HepG2 (cell line): Measurements from ENCODE around the gene FARSB. TPM values are rescaled to one million over a fixed set of nuclear protein-coding genes. Genes with fewer than 3 reads are reported as not detected.

ENCODE experiments used
- ATAC-seq: fragments of 200-7000 bp; cut with Tn5 transposase; 3 replicates; pipeline ENCODE4 v1.9.1; 2020; ENCODE audit warnings: mild to moderate bottlenecking, moderate library complexity
- BruUV-seq: library from RNA; stranded (reverse); fragments of 400-500 nt; replicated peaks from 2 replicates; lab custom pipeline; 2021; lab: Mats Ljungman, UMichigan
- CTCF ChIA-PET: fragments of 300-600 bp; formaldehyde crosslinking; extraction: SDS; loops from one replicate; lab custom pipeline; 2021; ENCODE audit warnings: low total read pairs, inconsistent platforms, low intra/inter-chr PET ratio; lab: Yijun Ruan, JAX
- POLR2A ChIA-PET: fragments of 350-600 bp; sonication (Branson Sonifier 250); formaldehyde crosslinking; loops from one replicate; lab custom pipeline; 2020; ENCODE audit warnings: antibody characterized with exemption, inconsistent platforms; lab: Yijun Ruan, JAX
- DNase-seq: peaks from one replicate; pipeline ENCODE4 v3.0.0-alpha.2; 2015; ENCODE audit warnings: low spot score
- FAIRE-seq: peaks from 3 replicates; lab custom pipeline; 2011; peaks lifted over from hg19 to GRCh38; lab: Jason Lieb, UNC
- H2AFZ ChIP-seq: one replicate; pipeline ENCODE4 v1.6.1; 2011; ENCODE audit warnings: low read length, inconsistent platforms
- H3K27ac ChIP-seq: fragments of 300-600 bp; 3 replicates; pipeline ENCODE4 v1.8.0; 2011; ENCODE audit warnings: mixed run types, mild to moderate bottlenecking, mixed read lengths, low read length, inconsistent platforms; ENCODE audit not compliant: insufficient read depth; ENCODE audit errors: extremely low read length
- H3K27me3 ChIP-seq, 2 experiments: fragments of 200-600 bp in 1 of 2; 2 replicates in 1 of 2; 3 replicates in 1 of 2; pipeline versions ENCODE4 v1.6.0 to v1.8.0; 2011; ENCODE audit warnings: low read length in 2 of 2, mild to moderate bottlenecking in 2 of 2, moderate library complexity in 2 of 2, inconsistent platforms in 1 of 2; ENCODE audit not compliant: insufficient read depth in 2 of 2, control insufficient read depth in 1 of 2
- H3K36me3 ChIP-seq, 2 experiments: fragments of 200-600 bp in 1 of 2; replicated peaks in 1 of 2; 2 replicates in 1 of 2; 3 replicates in 1 of 2; pipeline versions ENCODE4 v1.5.1 to v1.8.0; 2011; ENCODE audit warnings: low read length in 2 of 2, inconsistent platforms in 1 of 2; ENCODE audit not compliant: insufficient read depth in 2 of 2, control insufficient read depth in 1 of 2
- H3K4me1 ChIP-seq: 2 replicates; pipeline ENCODE4 v1.5.1; 2012; ENCODE audit warnings: low read length, inconsistent platforms; ENCODE audit not compliant: insufficient read depth
- H3K4me2 ChIP-seq: 2 replicates; pipeline ENCODE4 v1.6.0; 2011; ENCODE audit warnings: low read depth, low read length, inconsistent platforms
- H3K4me3 ChIP-seq, 3 experiments: fragments of 200-600 bp in 1 of 3; sonication (generic), shearing (Covaris generic) in 1 of 3; replicated peaks in 1 of 3; 2 replicates each; pipeline ENCODE4 v1.5.1; 2011 to 2016; ENCODE audit warnings: low read length in 3 of 3, inconsistent platforms in 2 of 3, low read depth in 2 of 3, mild to moderate bottlenecking in 2 of 3, control low read depth in 1 of 3, mixed read lengths in 1 of 3; ENCODE audit not compliant: insufficient read depth in 1 of 3
- H3K79me2 ChIP-seq: one replicate; pipeline ENCODE4 v1.6.1; 2011; ENCODE audit warnings: low read length, inconsistent platforms; ENCODE audit not compliant: insufficient read depth
- H3K9ac ChIP-seq: 2 replicates; pipeline ENCODE4 v1.6.0; 2011; ENCODE audit warnings: mild to moderate bottlenecking, low read depth, low read length, inconsistent platforms; ENCODE audit not compliant: insufficient read depth
- H3K9me3 ChIP-seq: 2 replicates; pipeline ENCODE4 v1.5.1; 2012; ENCODE audit warnings: mild to moderate bottlenecking, low read length
- H4K20me1 ChIP-seq: 2 replicates; pipeline ENCODE4 v1.6.0; 2011; ENCODE audit warnings: inconsistent platforms, mild to moderate bottlenecking, low read length, moderate library complexity; ENCODE audit not compliant: insufficient read depth
- AKNA ChIP-seq: sonication (generic); formaldehyde crosslinking; IDR thresholded peaks from 2 replicates; pipeline ENCODE4 v1.4.0; 2020; ENCODE audit warnings: missing genetic modification reagents, borderline replicate concordance
- CENPBD1 ChIP-seq: sonication (generic); formaldehyde crosslinking; IDR thresholded peaks from 2 replicates; pipeline ENCODE4 v1.8.0; 2022; ENCODE audit warnings: missing genetic modification reagents, low read depth, mild to moderate bottlenecking, borderline replicate concordance
- DNMT1 ChIP-seq: sonication (generic); formaldehyde crosslinking; IDR thresholded peaks from 2 replicates; pipeline ENCODE4 v1.5.1; 2020; ENCODE audit warnings: mild to moderate bottlenecking, missing genetic modification reagents
- DPF2 ChIP-seq: sonication (generic); formaldehyde crosslinking; IDR thresholded peaks from 2 replicates; pipeline ENCODE4 v1.4.0; 2020; ENCODE audit warnings: mild to moderate bottlenecking, low read depth, missing genetic modification reagents, borderline replicate concordance
- HOXA5 ChIP-seq: sonication (generic); formaldehyde crosslinking; IDR thresholded peaks from 2 replicates; pipeline ENCODE4 v1.4.0; 2020; ENCODE audit warnings: missing genetic modification reagents
- PHF8 ChIP-seq: sonication (generic); formaldehyde crosslinking; IDR thresholded peaks from 2 replicates; pipeline ENCODE4 v1.5.0; 2020; ENCODE audit warnings: missing genetic modification reagents
- TGIF2 ChIP-seq: IDR thresholded peaks from 2 replicates; pipeline ENCODE4 v1.6.1; 2016; ENCODE audit warnings: control low read depth, missing compliant biosample characterization
- ZGPAT ChIP-seq: IDR thresholded peaks from 2 replicates; pipeline ENCODE4 v1.6.1; 2016; ENCODE audit warnings: mild to moderate bottlenecking
- ZNF432 ChIP-seq: sonication (generic); formaldehyde crosslinking; IDR thresholded peaks from 2 replicates; pipeline ENCODE4 v1.5.0; 2020; ENCODE audit warnings: missing genetic modification reagents, mild to moderate bottlenecking, borderline replicate concordance
- ZNF672 ChIP-seq: sonication (generic); formaldehyde crosslinking; IDR thresholded peaks from 2 replicates; pipeline ENCODE4 v1.8.1; 2022; ENCODE audit warnings: missing genetic modification reagents
- WGBS: methylation state at CpG from one replicate; pipeline ENCODE4 v1.1.6; 2017; ENCODE audit warnings: low lambda C conversion rate; 5-methylcytosine and 5-hydroxymethylcytosine counted together
- in situ Hi-C: cut with HindIII; loops from 2 replicates; pipeline ENCODE4 v1.10.0; 2017; ENCODE audit warnings: low pct_unique_long_range_greater_than_20kb; ENCODE audit not compliant: extremely low pct_ligation_motif_present
- intact Hi-C: fragments of 100-400 bp; cut with micrococcal nuclease; formaldehyde crosslinking; loops from one replicate; pipeline ENCODE4 v1.10.0; 2022; ENCODE audit not compliant: unreplicated experiment
- polyA plus RNA-seq, 8 experiments: library from polyadenylated mRNA; depleted of rRNA in 3 of 8; stranded (reverse) in 7 of 8; unstranded in 1 of 8; fragments of >200 nt; fragmentation: Illumina TruSeq in 4 of 8; extraction: Trizol in 4 of 8; gene quantifications; 2 replicates each; pipeline versions ENCODE4 v1.2.1 to v1.2.3, GENCODE V29; 2011 to 2016; ENCODE audit warnings: low read depth in 4 of 8, missing spikeins in 1 of 8, mixed read lengths in 1 of 8; ENCODE audit not compliant: insufficient read depth in 1 of 8
- total RNA-seq, 5 experiments: library from RNA; depleted of rRNA; stranded (reverse); fragments of >200 nt; fragmentation: Illumina TruSeq; extraction: Trizol; gene quantifications; 2 replicates each; pipeline ENCODE4 v1.2.3, GENCODE V29; 2016; ENCODE audit warnings: low read depth in 1 of 5

The FARSB gene
- total and polyA plus RNA-seq, 2 of the 13 experiments (the other 11 are each of a cell fraction or from before 2014, with no cell fraction given): 23.3 to 45.9 TPM

GRCh38 chr2:222572751-222573174, 83.1 kb downstream of the FARSB start (continued):
- no peak for TF ChIP-seq AKNA (CRISPR knock-in tag)
- no peak for TF ChIP-seq CENPBD1 (CRISPR knock-in tag)
- no peak for TF ChIP-seq DPF2 (CRISPR knock-in tag)
- 0 out of 2 replicates have a peak, but pooled peaks have one; percentile 37 for TF ChIP-seq TGIF2
- no peak for TF ChIP-seq PHF8 (CRISPR knock-in tag)
- no peak for TF ChIP-seq ZNF672 (CRISPR knock-in tag)
- no peak for TF ChIP-seq DNMT1

- BruUV-seq: no TSS peak
- Histone ChIP-seq H3K27me3 (no peaks in the 10 kb centered on the region), H3K79me2 (no peaks in the 10 kb centered on the region), H3K9me3 (no peaks in the 10 kb centered on the region), H3K4me2 (no peak overlapping the region), H3K4me3 (no peak overlapping the region), H3K27ac (peak overlapping the region; percentile 45), H3K36me3 (peaks cover 5 to 14% of the 10 kb centered on the region in 2 experiments), H3K4me1 (peaks cover 22% of the 10 kb centered on the region), H2AFZ (no peak overlapping the region), H3K9ac (no peak overlapping the region), H4K20me1 (no peaks in the 10 kb centered on the region)
- ChIA-PET POLR2A (no interaction called here), CTCF (no interaction called here)
- ATAC-seq: no peak; the same call in none of the 3 replicates
- no peak for FAIRE-seq
- in situ Hi-C loops: no loop called here
- no peak for DNase-seq
- 93% methylated on average over 6 of the region's 6 CpGs for WGBS
- intact Hi-C loops: no loop called here
- TF ChIP-seq HOXA5 (CRISPR knock-in tag) (no peak), ZNF432 (no peak), ZGPAT (no peak)
Measured at GRCh38 chr2:222572264-222572721, 83.6 kb downstream of the FARSB start.
